OCI-LY3 (cell line): Measurements from ENCODE around the gene CCDC63.

Experiments
- H2AFZ ChIP-seq: fragments of 200-600, 300-600 bp; shearing (Covaris generic); 2 replicates; pipeline ENCODE4 v1.6.0; 2014; ENCODE audit warnings: antibody characterized with exemption, low read depth, low read length
- H3K27ac ChIP-seq: fragments of 200-600, 300-600 bp; sonication (generic); 2 replicates; pipeline ENCODE4 v1.5.1; 2014; ENCODE audit warnings: mild to moderate bottlenecking, low read length, moderate library complexity, mixed read lengths
- H3K27me3 ChIP-seq: fragments of 200-600, 300-600 bp; sonication (generic); 2 replicates; pipeline ENCODE4 v1.6.1; 2014; ENCODE audit warnings: low read depth, low read length, mixed read lengths
- H3K36me3 ChIP-seq: fragments of 200-600, 300-600 bp; sonication (generic); replicated peaks from 2 replicates; pipeline ENCODE3; 2014; ENCODE audit warnings: low read depth, low read length, mixed read lengths
- H3K4me1 ChIP-seq: fragments of 300-600, 200-600 bp; sonication (generic); 2 replicates; pipeline ENCODE4 v1.6.1; 2014; ENCODE audit warnings: low read length, mixed read lengths
- H3K4me2 ChIP-seq: fragments of 200-600, 300-600 bp; sonication (generic); 2 replicates; pipeline ENCODE4 v1.6.1; 2014; ENCODE audit warnings: low read length, mixed read lengths
- H3K4me3 ChIP-seq: fragments of 300-600, 200-600 bp; sonication (generic); 2 replicates; pipeline ENCODE4 v1.5.1; 2014; ENCODE audit warnings: antibody characterized with exemption, mild to moderate bottlenecking, low read length, moderate library complexity
- H3K79me2 ChIP-seq: fragments of 300-600, 200-600 bp; shearing (Covaris generic); 2 replicates; pipeline ENCODE4 v1.6.1; 2014; ENCODE audit warnings: mild to moderate bottlenecking, low read length, mixed read lengths
- H3K9ac ChIP-seq: fragments of 300-600, 200-600 bp; shearing (Covaris generic); 2 replicates; pipeline ENCODE4 v1.6.0; 2014; ENCODE audit warnings: mild to moderate bottlenecking, low read length, moderate library complexity
- H3K9me3 ChIP-seq: fragments of 200-600, 300-600 bp; shearing (Covaris generic); 2 replicates; pipeline ENCODE4 v1.6.1; 2014; ENCODE audit warnings: low read length, mixed read lengths; ENCODE audit not compliant: insufficient read depth
- H4K20me1 ChIP-seq: fragments of 200-600, 300-600 bp; sonication (generic); 2 replicates; pipeline ENCODE4 v1.6.1; 2016; ENCODE audit warnings: low read length, mixed read lengths; ENCODE audit not compliant: insufficient read depth
- EZH2phosphoT487 ChIP-seq: fragments of 200-600 bp; shearing (Covaris generic); IDR thresholded peaks from 2 replicates; pipeline ENCODE4 v1.6.1; 2018; ENCODE audit warnings: antibody characterized with exemption, mixed run types, low read depth
- TF ChIP-seq, protein P1 (sequence below): fragments of 200-600, 300-600 bp; sonication (generic); IDR thresholded peaks from 2 replicates; pipeline ENCODE4 v1.5.1; 2014; ENCODE audit warnings: antibody characterized with exemption, low read length, low read depth

The CCDC63 gene

DNA sequence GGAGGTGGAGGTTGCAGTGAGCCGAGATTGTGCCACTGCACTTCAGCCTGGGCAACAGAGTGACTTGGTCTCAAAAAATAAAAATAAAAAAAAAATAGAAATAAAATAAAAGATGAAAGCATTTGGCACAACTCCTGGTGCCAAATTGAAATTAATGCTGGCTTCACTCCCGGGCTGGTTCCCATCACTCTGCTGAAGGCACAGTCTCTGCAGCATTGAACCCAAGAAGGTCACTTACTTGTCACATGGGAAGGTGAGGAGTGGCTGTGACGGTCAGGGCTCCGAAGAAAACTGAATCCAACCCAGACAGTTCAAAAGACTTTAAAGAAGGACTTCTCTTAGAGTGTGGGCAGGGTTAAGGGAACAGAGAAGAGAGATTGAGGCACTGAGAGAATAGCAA, 10.5 kb upstream of the CCDC63 start:
- Histone ChIP-seq H3K9me3 (no peaks in the 10 kb centered on the region), H3K27me3 (no peaks in the 10 kb centered on the region), H4K20me1 (no peaks in the 10 kb centered on the region), H3K27ac (no peak overlapping the region), H2AFZ (no peak overlapping the region), H3K4me3 (no peak overlapping the region), H3K4me1 (peaks cover 9% of the 10 kb centered on the region; the same call in 1 of the 2 replicates), H3K36me3 (no peaks in the 10 kb centered on the region), H3K79me2 (no peaks in the 10 kb centered on the region), H3K9ac (no peak overlapping the region), H3K4me2 (no peak overlapping the region)
- TF ChIP-seq EZH2phosphoT487 = no peak
- TF ChIP-seq, protein P1, sequence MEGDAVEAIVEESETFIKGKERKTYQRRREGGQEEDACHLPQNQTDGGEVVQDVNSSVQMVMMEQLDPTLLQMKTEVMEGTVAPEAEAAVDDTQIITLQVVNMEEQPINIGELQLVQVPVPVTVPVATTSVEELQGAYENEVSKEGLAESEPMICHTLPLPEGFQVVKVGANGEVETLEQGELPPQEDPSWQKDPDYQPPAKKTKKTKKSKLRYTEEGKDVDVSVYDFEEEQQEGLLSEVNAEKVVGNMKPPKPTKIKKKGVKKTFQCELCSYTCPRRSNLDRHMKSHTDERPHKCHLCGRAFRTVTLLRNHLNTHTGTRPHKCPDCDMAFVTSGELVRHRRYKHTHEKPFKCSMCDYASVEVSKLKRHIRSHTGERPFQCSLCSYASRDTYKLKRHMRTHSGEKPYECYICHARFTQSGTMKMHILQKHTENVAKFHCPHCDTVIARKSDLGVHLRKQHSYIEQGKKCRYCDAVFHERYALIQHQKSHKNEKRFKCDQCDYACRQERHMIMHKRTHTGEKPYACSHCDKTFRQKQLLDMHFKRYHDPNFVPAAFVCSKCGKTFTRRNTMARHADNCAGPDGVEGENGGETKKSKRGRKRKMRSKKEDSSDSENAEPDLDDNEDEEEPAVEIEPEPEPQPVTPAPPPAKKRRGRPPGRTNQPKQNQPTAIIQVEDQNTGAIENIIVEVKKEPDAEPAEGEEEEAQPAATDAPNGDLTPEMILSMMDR = no peak

DNA sequence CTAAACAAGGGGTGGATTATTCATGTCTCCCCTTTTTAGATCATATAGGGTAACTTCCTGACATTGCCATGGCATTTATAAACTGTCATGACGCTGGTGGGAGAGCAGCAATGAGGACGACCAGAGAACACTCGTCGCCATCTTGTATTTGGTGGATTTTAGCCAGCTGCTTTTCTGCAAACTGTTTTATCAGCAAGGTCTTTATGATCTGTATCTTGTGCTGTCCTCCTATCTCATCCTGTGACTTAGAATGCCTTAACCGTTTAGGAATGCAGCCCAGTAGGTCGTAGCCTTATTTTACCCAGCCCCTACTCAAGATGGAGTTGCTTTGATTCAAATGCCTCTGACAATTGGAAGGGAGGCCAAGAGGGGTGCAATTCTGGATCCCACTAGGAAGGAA, 5.8 kb upstream of the CCDC63 start:
- Histone ChIP-seq H3K4me1 (no peaks in the 10 kb centered on the region), H3K9me3 (no peaks in the 10 kb centered on the region), H3K79me2 (no peaks in the 10 kb centered on the region), H3K27ac (no peak overlapping the region), H3K4me2 (no peak overlapping the region), H3K36me3 (no peaks in the 10 kb centered on the region), H3K9ac (no peak overlapping the region), H3K4me3 (no peak overlapping the region), H4K20me1 (no peaks in the 10 kb centered on the region), H2AFZ (no peak overlapping the region), H3K27me3 (peaks cover 20% of the 10 kb centered on the region)
- TF ChIP-seq, protein P1 = no peak
- TF ChIP-seq EZH2phosphoT487 = no peak

DNA sequence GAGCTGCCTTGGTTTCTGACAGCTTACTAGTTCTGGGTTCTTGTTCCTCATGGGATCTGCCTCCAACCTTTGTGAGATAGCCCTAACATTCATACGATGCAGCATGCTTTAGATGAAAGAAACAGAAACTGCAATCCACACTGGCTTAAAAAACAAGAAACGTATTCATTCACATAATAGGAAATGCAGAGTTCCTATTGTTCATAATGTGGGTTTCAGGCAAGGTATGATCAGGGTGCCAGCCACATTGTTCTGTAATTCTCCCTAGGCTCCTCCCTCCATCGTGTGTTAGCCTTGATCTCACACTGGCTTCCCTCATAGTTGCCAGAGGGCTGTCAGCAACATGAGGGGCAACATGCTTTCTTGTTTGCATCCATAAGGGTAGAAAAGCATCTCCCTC, 2.7 kb upstream of the CCDC63 start:
- TF ChIP-seq, protein P1 = no peak
- TF ChIP-seq EZH2phosphoT487 = no peak
- Histone ChIP-seq H2AFZ (no peak overlapping the region), H3K4me3 (no peak overlapping the region), H3K79me2 (no peaks in the 10 kb centered on the region), H3K36me3 (no peaks in the 10 kb centered on the region), H3K4me2 (no peak overlapping the region), H3K27me3 (peaks cover 22% of the 10 kb centered on the region), H3K4me1 (no peaks in the 10 kb centered on the region), H3K27ac (no peak overlapping the region), H3K9me3 (no peaks in the 10 kb centered on the region), H4K20me1 (no peaks in the 10 kb centered on the region), H3K9ac (no peak overlapping the region)

DNA sequence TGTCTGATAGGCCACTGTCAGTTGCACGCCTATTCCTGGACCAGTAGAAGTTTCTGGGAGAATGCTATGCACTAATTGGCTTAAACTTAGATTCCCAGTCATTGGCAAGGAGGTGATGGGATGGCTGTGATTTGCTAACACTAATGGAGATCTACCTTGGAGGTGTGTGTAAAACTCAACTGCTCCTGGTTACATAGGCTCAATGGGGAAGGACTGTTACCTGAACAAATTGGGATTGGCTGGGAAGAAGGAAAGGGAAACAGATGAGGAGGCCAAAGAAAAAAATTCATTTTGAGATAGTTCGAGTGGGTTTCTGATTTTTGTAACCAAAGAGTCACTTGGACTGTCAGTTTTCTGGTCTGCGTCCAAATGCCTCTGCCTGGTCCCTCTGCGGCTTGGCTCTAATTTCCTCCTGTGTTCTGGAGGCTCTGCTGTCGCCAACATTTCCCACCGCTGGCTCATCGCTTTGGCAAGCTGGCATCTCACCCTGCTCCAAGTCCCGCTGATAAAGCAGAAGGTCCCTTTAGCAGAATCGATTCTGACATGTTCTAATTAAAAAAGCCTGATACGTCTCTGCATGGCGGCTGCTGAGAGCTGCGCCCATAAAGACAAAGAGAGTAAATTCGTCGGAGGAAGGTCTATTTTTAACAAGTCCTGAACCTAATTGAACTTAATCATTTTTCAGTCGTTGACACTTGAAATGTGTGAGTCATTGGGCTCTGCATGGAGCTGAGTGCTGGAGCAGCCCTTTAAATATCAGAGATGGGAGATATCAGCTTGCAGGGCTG, 2.0 kb upstream of the CCDC63 start:
- no peak overlapping the region for H3K27ac ChIP-seq
- H2AFZ ChIP-seq = no peak overlapping the region
- no peak overlapping the region for H3K4me2 ChIP-seq
- no peaks in the 10 kb centered on the region for H3K79me2 ChIP-seq
- TF ChIP-seq, protein P1 = no peak
- no peak for TF ChIP-seq EZH2phosphoT487
- no peaks in the 10 kb centered on the region for H3K36me3 ChIP-seq
- no peaks in the 10 kb centered on the region for H4K20me1 ChIP-seq
- peaks cover 22% of the 10 kb centered on the region for H3K27me3 ChIP-seq
- no peaks in the 10 kb centered on the region for H3K9me3 ChIP-seq
- no peak overlapping the region for H3K9ac ChIP-seq
- H3K4me3 ChIP-seq = no peak overlapping the region
- no peaks in the 10 kb centered on the region for H3K4me1 ChIP-seq
